Fibroblast of lung (primary cell): Measurements from ENCODE around the gene PATJ. TPM values are rescaled to one million over a fixed set of nuclear protein-coding genes. Genes with fewer than 3 reads are reported as not detected.
"Not testable (repeated sequence)": the region's sequence is repeated elsewhere in the genome, so short reads cannot be mapped to it uniquely, and the experiment has no call there.

ENCODE experiments used
- DNase-seq, 2 donors: peaks; one replicate each; pipeline versions ENCODE4 v3.0.0 to v3.0.0-alpha.2; 2010; ENCODE audit warnings: low read depth in 2 of 2
- H2AFZ ChIP-seq: 2 replicates; pipeline ENCODE4 v1.5.1; 2012; ENCODE audit warnings: low read length, control low read depth, inconsistent platforms
- H3K27ac ChIP-seq: 2 replicates; pipeline ENCODE4 v1.5.1; 2011; ENCODE audit warnings: low read length, control low read depth; ENCODE audit not compliant: insufficient read depth
- H3K27me3 ChIP-seq: 2 replicates; pipeline ENCODE4 v1.5.1; 2011; ENCODE audit warnings: mild to moderate bottlenecking, low read length; ENCODE audit not compliant: control insufficient read depth, insufficient read depth
- H3K36me3 ChIP-seq: 2 replicates; pipeline ENCODE4 v1.5.1; 2011; ENCODE audit warnings: low read length; ENCODE audit not compliant: control insufficient read depth, insufficient read depth
- H3K4me1 ChIP-seq: 2 replicates; pipeline ENCODE4 v1.5.1; 2011; ENCODE audit warnings: low read length; ENCODE audit not compliant: control insufficient read depth, insufficient read depth; ENCODE audit errors: extremely low read depth
- H3K4me2 ChIP-seq: 2 replicates; pipeline ENCODE4 v1.5.1; 2011; ENCODE audit warnings: low read length, control low read depth; ENCODE audit not compliant: insufficient read depth; ENCODE audit errors: extremely low read depth
- H3K4me3 ChIP-seq, 4 experiments: fragments of 200-600 bp in 1 of 4; sonication (generic) in 1 of 4; replicated peaks in 1 of 4; 2 replicates each; pipeline ENCODE4 v1.5.1; 2011 to 2016; ENCODE audit warnings: low read length in 4 of 4, low read depth in 3 of 4, mild to moderate bottlenecking in 3 of 4, control low read depth in 2 of 4, inconsistent platforms in 1 of 4, mixed read lengths in 1 of 4; ENCODE audit not compliant: insufficient read depth in 1 of 4; ENCODE audit errors: control extremely low read depth in 1 of 4
- H3K79me2 ChIP-seq: 2 replicates; pipeline ENCODE4 v1.5.1; 2012; ENCODE audit warnings: mild to moderate bottlenecking, low read length, inconsistent platforms; ENCODE audit not compliant: control insufficient read depth, insufficient read depth
- H3K9ac ChIP-seq: 2 replicates; pipeline ENCODE4 v1.5.1; 2011; ENCODE audit warnings: mild to moderate bottlenecking, low read length, control low read depth; ENCODE audit not compliant: insufficient read depth
- H3K9me3 ChIP-seq: 2 replicates; pipeline ENCODE4 v1.5.1; 2012; ENCODE audit warnings: low read depth, low read length; ENCODE audit not compliant: control insufficient read depth, insufficient read depth
- H4K20me1 ChIP-seq: 2 replicates; pipeline ENCODE4 v1.5.1; 2011; ENCODE audit warnings: low read length; ENCODE audit not compliant: control insufficient read depth, insufficient read depth; ENCODE audit errors: extremely low read depth
- CTCF ChIP-seq, 2 donors: IDR thresholded peaks in 1 of 2; conservative IDR thresholded peaks in 1 of 2; 1 replicate in 1 of 2; 2 replicates in 1 of 2; pipeline ENCODE4 v1.5.1; 2011 to 2012; ENCODE audit warnings: low read length in 2 of 2, control low read depth in 1 of 2, inconsistent platforms in 1 of 2, low read depth in 1 of 2, mild to moderate bottlenecking in 1 of 2
- EZH2 ChIP-seq: IDR thresholded peaks from 2 replicates; pipeline ENCODE4 v1.5.1; 2012; ENCODE audit warnings: low read length, control low read depth, mild to moderate bottlenecking; ENCODE audit errors: missing control alignments
- polyA plus RNA-seq, 2 donors: library from polyadenylated mRNA; depleted of rRNA in 1 of 2; stranded (reverse) in 1 of 2; unstranded in 1 of 2; fragments of >200 nt; gene quantifications; 2 replicates each; pipeline ENCODE4 v1.2.1, GENCODE V29; 2011 to 2012; ENCODE audit warnings: missing spikeins in 1 of 2
- total RNA-seq: library from RNA; depleted of rRNA; stranded (reverse); fragments of >200 nt; gene quantifications from 2 replicates; pipeline ENCODE4 v1.2.1, GENCODE V29; 2014

PATJ gene
- total and polyA plus RNA-seq, 2 donors (not counting 1 experiment from before 2014, with no cell fraction given), result 2.5 to 12.4 TPM

GRCh38 chr1:61936839-61937238 lies 194.6 kb downstream of the PATJ start:
- H4K20me1 ChIP-seq, result no peaks in the 10 kb centered on the region
- H3K27me3 ChIP-seq, result no peaks in the 10 kb centered on the region
- no peak overlapping the region for H2AFZ ChIP-seq
- H3K4me3 ChIP-seq, result no peak overlapping the region
- H3K27ac ChIP-seq, result no peak overlapping the region
- DNase-seq, result no peak
- no peaks in the 10 kb centered on the region for H3K36me3 ChIP-seq
- H3K4me1 ChIP-seq, result no peaks in the 10 kb centered on the region
- no peaks in the 10 kb centered on the region for H3K9me3 ChIP-seq
- no peak overlapping the region for H3K9ac ChIP-seq
- H3K4me2 ChIP-seq, result no peak overlapping the region
- TF ChIP-seq EZH2 (no peak), CTCF (conservative IDR thresholded peaks at IDR 0.05 in 1 of 2, IDR thresholded peaks at IDR 0.05 in 1 of 2; ENCODE audit: low read depth in 1 of 2, low read length in 2 of 2) (no peak)
- H3K79me2 ChIP-seq, result no peaks in the 10 kb centered on the region

GRCh38 chr1:61941794-61942193 lies 199.5 kb downstream of the PATJ start:
- no peaks in the 10 kb centered on the region for H3K9me3 ChIP-seq
- H3K27ac ChIP-seq, result no peak overlapping the region
- H3K4me3 ChIP-seq, result no peak overlapping the region
- H2AFZ ChIP-seq, result no peak overlapping the region
- TF ChIP-seq CTCF (conservative IDR thresholded peaks at IDR 0.05 in 1 of 2, IDR thresholded peaks at IDR 0.05 in 1 of 2; ENCODE audit: low read depth in 1 of 2, low read length in 2 of 2) (no peak), EZH2 (no peak)
- DNase-seq, result no peak
- H3K9ac ChIP-seq, result no peak overlapping the region
- H3K4me1 ChIP-seq, result no peaks in the 10 kb centered on the region
- H3K36me3 ChIP-seq, result no peaks in the 10 kb centered on the region
- no peak overlapping the region for H3K4me2 ChIP-seq
- H4K20me1 ChIP-seq, result no peaks in the 10 kb centered on the region
- H3K27me3 ChIP-seq, result no peaks in the 10 kb centered on the region
- H3K79me2 ChIP-seq, result no peaks in the 10 kb centered on the region

- H3K27me3 ChIP-seq, result no peaks in the 10 kb centered on the region
- H3K4me1 ChIP-seq, result no peaks in the 10 kb centered on the region
- H3K4me3 ChIP-seq, result no peak overlapping the region
- H3K27ac ChIP-seq, result no peak overlapping the region
- H3K4me2 ChIP-seq, result no peak overlapping the region
- no peak overlapping the region for H2AFZ ChIP-seq
- H4K20me1 ChIP-seq, result no peaks in the 10 kb centered on the region
- no peaks in the 10 kb centered on the region for H3K36me3 ChIP-seq
- no peaks in the 10 kb centered on the region for H3K79me2 ChIP-seq
- TF ChIP-seq CTCF (conservative IDR thresholded peaks at IDR 0.05 in 1 of 2, IDR thresholded peaks at IDR 0.05 in 1 of 2; ENCODE audit: low read depth in 1 of 2, low read length in 2 of 2) (no peak), EZH2 (no peak)
- H3K9me3 ChIP-seq, result no peaks in the 10 kb centered on the region
- H3K9ac ChIP-seq, result no peak overlapping the region
- DNase-seq, result no peak
These were observed 200.6 kb downstream of the PATJ start for GRCh38 chr1:61942856-61943255.

GRCh38 chr1:61948685-61949084 lies 206.4 kb downstream of the PATJ start:
- H3K9ac ChIP-seq, H3K4me3 ChIP-seq, H3K4me1 ChIP-seq, H3K79me2 ChIP-seq, DNase-seq, H4K20me1 ChIP-seq, H2AFZ ChIP-seq, H3K4me2 ChIP-seq, H3K9me3 ChIP-seq, H3K27ac ChIP-seq, H3K27me3 ChIP-seq, H3K36me3 ChIP-seq: not testable (repeated sequence)
